GM19351 (cell line): ENCODE data around the gene NTMT1.

ENCODE experiments used
- ATAC-seq: cut with Tn5 transposase; IDR thresholded peaks from one replicate; pipeline ENCODE4 v1.9.1; 2021; ENCODE audit warnings: mild to moderate bottlenecking, moderate library complexity; ENCODE audit not compliant: unreplicated experiment

Gene NTMT1

DNA sequence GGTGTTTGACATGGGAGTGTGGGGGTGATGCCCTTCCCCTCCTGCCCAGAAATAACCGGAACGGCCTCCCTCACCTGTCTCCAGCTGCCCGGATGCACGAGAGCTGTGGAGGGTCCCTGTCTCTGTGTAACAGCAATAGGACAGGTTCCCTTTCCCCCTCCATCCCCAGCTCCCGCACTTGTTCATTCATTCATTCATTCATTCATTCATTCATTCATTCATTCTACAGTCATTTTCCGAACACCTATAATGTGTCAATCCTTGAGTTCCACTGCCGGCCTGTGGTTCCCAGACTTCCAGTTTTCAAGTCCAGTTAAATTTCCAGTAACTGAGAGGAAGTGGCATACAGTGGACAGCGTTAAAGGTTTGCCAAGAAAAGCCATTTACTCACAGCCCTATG is 46.7 kb downstream of the NTMT1 start:
- no peak for ATAC-seq

- no peak for ATAC-seq
Measured at GRCh38 chr9:129673602-129674001, 47.6 kb downstream of the NTMT1 start.

DNA sequence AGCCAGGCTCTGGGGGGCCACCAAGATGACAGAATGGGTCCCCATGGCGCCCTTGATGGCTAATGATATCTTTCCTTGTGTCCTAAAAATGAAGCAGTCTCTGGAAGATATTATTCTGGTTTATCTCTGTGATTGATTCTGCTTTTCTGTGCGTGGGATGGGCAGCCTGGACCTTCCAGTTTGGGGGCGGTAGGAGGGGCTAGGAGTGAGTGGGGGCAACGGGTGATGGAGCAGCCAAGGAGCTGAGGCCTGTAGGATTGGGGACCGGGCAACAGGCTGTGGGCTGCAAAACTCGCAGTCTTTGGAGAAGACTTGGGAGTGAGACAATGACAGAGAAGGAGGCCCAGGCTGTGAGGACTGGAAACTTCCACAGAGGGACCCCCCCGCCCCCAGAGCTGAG is 48.3 kb downstream of the NTMT1 start:
- no peak for ATAC-seq

DNA sequence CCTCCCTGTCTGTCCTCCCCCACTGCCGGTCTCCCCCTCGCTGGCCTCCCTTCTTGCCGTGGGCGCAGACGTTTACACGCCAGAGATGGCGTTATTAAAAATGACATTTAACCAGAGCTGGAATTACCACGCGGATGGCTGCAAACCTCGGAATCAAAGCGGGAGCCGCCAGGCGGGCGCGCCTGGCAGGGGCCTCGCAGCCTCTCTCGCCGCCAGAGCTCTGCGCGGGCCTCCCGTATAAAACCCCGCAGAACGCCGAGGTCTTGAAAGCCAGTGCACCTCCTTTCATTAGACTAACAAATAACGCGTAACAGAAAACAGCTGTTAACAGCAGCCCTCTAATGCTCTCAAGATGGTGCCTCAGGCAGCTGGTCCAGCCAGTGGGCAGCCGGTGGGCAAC is 49.7 kb downstream of the NTMT1 start:
- no peak for ATAC-seq

- no peak for ATAC-seq
Measured at GRCh38 chr9:129676287-129676686, 50.3 kb downstream of the NTMT1 start.

GRCh38 chr9:129676975-129677374 is 51.0 kb downstream of the NTMT1 start:
- no peak for ATAC-seq

- no peak for ATAC-seq
Measured at GRCh38 chr9:129677456-129677855, 51.5 kb downstream of the NTMT1 start.

- ATAC-seq, result no peak
Measured at GRCh38 chr9:129678844-129679243, 52.9 kb downstream of the NTMT1 start.

- no peak for ATAC-seq
Measured at GRCh38 chr9:129679537-129679936, 53.6 kb downstream of the NTMT1 start.

GRCh38 chr9:129681924-129682323 is 56.0 kb downstream of the NTMT1 start:
- ATAC-seq, result no peak

GRCh38 chr9:129682381-129682780 is 56.4 kb downstream of the NTMT1 start:
- ATAC-seq, result no peak

DNA sequence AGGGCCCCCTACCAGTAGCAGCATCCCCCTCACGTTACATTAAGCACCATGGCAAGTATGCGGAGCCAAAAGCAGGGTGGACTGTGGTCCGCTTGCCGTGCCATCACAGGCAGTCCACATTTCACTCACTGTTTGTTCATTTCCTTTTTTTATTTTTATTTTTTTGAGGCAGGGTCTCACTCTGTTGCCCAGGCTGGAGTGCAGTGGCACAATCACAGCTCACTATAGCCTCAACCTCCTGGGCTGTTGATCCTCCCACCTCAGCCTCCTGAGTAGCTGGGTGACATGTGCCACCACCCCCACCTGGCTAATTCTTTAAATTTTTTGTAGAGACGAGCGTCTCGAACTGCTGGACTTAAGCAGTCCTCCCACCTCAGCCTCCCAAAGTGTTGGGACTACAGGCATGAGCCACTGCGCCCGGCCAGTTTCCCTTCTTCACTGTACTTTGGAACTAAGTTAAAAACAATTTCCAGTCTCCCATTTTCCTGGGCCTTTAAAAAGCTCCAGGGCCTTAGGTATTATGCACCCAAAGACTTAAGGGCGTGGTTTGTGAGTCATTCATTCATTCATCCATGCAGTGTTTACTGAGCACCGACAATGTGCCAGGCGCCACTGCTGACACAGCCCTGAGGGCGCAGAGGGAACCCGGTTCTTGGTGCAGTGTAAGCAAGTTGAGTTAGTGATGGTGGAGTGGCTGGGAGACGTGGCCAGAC is 59.4 kb downstream of the NTMT1 start:
- ATAC-seq, result no peak
